HG03097 (cell line): ENCODE measurements around the gene PRAC1.

Experiments used
- ATAC-seq: cut with Tn5 transposase; IDR thresholded peaks from one replicate; pipeline ENCODE4 v1.9.1; 2021; ENCODE audit not compliant: unreplicated experiment, low FRiP score

PRAC1 gene

GRCh38 chr17:48722201-48722907, at the start of gene PRAC1:
PRAC1 (minus strand) TSS chr17:48722518; CDS start chr17:48722392, 126 bp downstream.
- ATAC-seq: no peak

GRCh38 chr17:48770954-48771353, 48.6 kb upstream of the PRAC1 start:
- ATAC-seq: no peak

- no peak for ATAC-seq
Measured at GRCh38 chr17:48769009-48769675, 46.8 kb upstream of the PRAC1 start.

- no peak for ATAC-seq
Measured at GRCh38 chr17:48767263-48767774, 45.0 kb upstream of the PRAC1 start.

GRCh38 chr17:48761114-48761513, 38.8 kb upstream of the PRAC1 start:
- no peak for ATAC-seq

GRCh38 chr17:48760411-48760810, 38.1 kb upstream of the PRAC1 start:
- no peak for ATAC-seq

GRCh38 chr17:48759288-48759687, 37.0 kb upstream of the PRAC1 start:
- no peak for ATAC-seq

- ATAC-seq: no peak
Measured at GRCh38 chr17:48757524-48757961, 35.2 kb upstream of the PRAC1 start.

- ATAC-seq: no peak
Measured at GRCh38 chr17:48756830-48757251, 34.5 kb upstream of the PRAC1 start.

- no peak for ATAC-seq
Measured at GRCh38 chr17:48755356-48755755, 33.0 kb upstream of the PRAC1 start.

GRCh38 chr17:48754500-48755261, 32.4 kb upstream of the PRAC1 start:
- no peak for ATAC-seq

GRCh38 chr17:48753794-48754499, 31.6 kb upstream of the PRAC1 start:
- no peak for ATAC-seq

- ATAC-seq: no peak
Measured at GRCh38 chr17:48752399-48753288, 30.3 kb upstream of the PRAC1 start.

- no peak for ATAC-seq
Measured at GRCh38 chr17:48751733-48752398, 29.5 kb upstream of the PRAC1 start.

- no peak for ATAC-seq
Measured at GRCh38 chr17:48751172-48751571, 28.9 kb upstream of the PRAC1 start.

- no peak for ATAC-seq
Measured at GRCh38 chr17:48749621-48750553, 27.6 kb upstream of the PRAC1 start.

- ATAC-seq: no peak
Measured at GRCh38 chr17:48748718-48749566, 26.6 kb upstream of the PRAC1 start.
